KG1 (cell line): ENCODE results near the gene XPOT.
"Not testable (repeated sequence)": the region's sequence is repeated elsewhere in the genome, so short reads cannot be mapped to it uniquely, and the experiment has no call there.

Experiments
- DNase-seq: peaks from one replicate; lab custom pipeline; 2025; lab: John Stamatoyannopoulos, UW

XPOT gene, protein sequence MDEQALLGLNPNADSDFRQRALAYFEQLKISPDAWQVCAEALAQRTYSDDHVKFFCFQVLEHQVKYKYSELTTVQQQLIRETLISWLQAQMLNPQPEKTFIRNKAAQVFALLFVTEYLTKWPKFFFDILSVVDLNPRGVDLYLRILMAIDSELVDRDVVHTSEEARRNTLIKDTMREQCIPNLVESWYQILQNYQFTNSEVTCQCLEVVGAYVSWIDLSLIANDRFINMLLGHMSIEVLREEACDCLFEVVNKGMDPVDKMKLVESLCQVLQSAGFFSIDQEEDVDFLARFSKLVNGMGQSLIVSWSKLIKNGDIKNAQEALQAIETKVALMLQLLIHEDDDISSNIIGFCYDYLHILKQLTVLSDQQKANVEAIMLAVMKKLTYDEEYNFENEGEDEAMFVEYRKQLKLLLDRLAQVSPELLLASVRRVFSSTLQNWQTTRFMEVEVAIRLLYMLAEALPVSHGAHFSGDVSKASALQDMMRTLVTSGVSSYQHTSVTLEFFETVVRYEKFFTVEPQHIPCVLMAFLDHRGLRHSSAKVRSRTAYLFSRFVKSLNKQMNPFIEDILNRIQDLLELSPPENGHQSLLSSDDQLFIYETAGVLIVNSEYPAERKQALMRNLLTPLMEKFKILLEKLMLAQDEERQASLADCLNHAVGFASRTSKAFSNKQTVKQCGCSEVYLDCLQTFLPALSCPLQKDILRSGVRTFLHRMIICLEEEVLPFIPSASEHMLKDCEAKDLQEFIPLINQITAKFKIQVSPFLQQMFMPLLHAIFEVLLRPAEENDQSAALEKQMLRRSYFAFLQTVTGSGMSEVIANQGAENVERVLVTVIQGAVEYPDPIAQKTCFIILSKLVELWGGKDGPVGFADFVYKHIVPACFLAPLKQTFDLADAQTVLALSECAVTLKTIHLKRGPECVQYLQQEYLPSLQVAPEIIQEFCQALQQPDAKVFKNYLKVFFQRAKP

DNA sequence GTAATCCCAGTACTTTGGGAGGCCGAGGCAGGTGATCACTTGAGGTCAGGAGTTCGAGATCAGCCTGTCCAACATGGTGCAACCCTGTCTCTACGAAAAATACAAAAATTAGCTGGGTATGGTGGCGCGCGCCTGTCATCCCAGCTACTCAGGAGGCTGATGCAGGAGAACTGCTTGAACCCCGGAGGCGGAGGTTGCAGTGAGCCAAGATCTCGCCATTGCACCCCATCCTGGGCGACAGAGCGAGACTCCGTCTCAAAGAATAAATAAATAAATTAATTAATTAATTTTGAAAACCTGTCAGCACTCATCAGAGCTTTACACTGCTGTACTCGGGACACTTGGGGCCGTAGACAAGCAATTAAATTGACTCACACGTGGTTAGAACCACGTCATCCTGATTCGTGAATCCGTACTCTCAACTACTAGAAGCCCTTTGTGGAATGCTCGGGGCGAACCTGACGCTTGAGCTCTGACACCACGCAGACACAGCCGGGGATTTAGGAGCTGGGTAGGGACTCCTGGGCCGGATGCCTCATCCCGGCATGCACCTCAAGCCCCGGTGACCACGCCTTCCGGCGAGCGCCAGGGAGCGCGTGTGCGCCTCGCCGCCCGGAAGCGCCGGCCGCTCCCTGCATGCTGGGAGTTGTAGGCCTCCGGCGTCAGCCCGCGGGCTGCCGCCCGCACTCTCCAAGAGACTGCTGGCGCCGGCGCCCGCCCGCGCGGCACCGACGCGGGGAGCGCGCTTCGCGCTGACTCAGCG, at the start of gene XPOT:
Gene XPOT, plus strand, starts transcription at position 686 of the 763 bp plus-strand sequence. CDS start 5,644 bp downstream, outside the sequence.
- DNase-seq = peak; percentile 66

DNA sequence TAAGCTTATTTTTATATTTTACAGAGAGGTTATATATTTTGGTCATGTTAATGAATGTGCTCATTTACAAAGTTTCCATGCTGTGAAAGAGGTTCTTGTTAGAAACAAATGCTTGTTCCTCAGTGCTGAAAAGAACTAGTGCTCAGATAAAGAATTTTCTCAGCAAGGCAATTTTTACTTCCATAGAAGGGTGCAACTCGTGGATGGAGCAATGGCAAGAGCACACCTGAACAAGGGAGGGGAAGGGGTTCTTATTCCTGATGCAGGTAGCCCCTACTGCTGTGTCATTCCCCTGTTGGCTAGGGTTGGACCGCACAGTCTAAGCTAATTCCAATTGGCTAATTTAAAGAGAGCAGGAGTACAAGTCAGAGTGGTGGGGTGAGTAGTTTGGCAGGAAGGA, 48.0 kb upstream of the XPOT start:
- DNase-seq = not testable (repeated sequence)

DNA sequence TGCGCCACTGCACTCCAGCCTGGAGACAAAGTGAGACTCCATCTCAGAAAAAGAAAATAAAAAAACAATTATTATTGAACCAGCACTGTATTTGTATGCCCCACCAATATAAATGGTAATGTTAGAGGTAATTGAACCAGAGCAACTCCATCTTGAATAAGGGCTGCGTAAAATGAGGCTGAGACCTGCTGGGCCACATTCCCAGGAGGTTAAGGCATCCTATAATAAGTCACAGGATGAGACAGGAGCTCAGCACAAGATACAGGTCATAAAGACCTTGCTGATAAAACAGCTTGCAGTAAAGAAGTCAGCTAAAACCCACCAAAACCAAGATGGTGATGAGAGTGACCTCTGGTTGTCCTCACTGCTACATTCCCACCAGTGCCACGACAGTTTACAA, 43.0 kb upstream of the XPOT start:
- not testable (repeated sequence) for DNase-seq

DNA sequence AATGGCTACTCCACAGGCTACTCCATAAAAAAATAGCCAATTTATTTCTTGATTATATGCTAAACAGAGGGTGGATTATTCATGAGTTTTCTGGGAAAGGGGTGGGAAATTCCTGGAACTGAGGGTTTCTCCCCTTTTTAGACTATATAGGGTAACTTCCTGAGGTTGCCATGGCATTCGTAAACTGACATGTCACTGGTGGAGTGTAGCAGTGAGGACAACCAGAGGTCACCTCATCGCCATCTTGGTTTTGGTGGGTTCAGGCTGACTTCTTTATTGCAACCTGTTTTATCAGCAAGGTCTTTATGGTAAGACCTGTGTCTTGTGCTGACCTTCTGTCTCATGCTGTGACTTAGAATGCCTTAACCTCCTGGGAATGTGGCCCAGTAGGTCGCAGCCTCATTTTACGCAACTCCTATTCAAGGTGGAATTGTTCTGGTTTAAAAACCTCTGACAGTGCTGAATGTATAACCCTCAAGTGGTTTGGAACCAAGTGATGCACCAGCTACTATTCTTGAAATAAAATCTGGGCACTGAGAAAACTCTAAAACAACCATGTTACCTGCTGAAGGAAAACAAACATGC, 41.4 kb upstream of the XPOT start:
- DNase-seq = no peak

DNA sequence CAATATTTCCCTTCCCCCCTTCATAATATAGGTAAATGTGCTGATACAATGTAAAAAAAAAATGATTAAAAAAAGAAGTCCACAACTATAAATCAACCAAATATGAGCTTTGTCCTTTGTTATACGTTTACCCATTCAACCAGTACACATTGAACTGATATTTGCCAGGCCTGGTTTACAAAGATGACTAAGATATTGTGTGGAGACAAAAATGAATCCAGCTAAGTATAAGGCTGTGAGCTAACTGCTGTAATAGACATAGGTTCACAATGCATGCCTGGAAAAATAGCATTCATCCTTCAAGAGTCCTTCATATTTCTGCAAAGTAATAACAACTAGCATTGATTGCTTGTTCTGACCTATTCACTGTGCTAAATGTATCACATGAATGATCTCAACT, 20.5 kb upstream of the XPOT start:
- no peak for DNase-seq

DNA sequence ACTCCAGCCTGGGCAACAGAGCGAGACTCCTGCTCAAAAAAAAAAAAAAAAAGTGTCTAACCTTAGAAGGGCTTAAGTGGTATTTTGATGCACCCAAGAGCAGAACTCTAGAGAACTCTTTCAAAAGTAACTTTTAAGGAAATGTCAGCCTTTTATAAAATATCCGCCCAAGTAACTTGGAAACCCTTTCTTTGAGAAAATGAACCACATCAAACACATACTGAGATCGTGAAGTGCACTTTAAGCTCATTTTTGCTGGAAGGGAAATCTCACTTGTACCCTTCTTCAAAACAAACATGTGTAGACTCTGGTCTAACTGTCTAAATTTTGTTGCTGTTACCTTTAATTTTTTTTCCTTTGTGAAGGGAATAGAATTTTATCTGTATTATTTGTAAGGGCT, 19.2 kb upstream of the XPOT start:
- no peak for DNase-seq

DNA sequence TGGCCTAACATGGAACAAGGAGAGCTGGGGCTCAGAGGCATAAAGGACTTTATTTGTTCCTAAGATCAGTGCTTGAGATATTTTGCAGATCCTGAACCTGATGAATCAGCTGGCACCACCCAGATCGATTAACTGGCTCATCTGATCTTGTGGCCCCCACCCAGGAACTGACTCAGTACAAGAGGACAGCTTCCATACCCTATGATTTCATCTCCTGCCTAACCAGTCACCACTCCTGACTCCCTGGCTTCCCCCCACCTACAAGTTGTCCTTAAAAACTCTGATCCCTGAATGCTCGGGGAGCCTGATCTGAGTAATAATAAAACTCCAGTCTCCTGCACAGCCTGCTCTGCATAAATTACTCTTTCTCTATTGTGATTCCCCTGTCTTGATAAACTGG, 18.7 kb upstream of the XPOT start:
- DNase-seq = no peak

DNA sequence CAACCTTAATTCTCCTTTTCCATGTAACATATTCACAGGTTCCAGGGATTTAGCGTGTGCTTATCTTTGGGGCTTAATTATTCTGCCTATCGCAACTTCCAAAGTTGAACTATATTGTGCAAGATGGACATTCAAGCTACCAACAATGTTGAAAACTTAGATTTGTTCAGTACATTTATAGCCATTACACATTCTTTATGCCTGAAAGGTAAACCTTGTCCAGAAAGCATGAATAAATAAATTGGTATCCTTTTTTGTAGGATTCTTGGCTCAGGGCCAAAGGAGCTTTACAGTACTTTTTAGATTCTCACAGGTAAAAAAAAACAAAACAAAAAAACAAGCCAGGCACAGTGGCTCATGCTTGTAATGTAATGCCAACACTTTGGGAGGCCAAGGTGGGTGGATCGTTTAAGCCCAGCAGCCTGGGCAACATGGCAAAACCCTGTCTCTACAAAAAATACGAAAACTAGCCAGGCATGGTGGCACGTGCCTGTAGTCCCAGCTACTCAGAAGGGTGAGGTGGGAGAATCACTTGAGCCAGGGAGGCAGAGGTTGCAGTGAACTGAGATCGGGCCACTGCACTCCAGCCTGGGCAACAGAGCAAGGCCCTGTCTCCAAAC, 16.9 kb upstream of the XPOT start:
- no peak for DNase-seq

DNA sequence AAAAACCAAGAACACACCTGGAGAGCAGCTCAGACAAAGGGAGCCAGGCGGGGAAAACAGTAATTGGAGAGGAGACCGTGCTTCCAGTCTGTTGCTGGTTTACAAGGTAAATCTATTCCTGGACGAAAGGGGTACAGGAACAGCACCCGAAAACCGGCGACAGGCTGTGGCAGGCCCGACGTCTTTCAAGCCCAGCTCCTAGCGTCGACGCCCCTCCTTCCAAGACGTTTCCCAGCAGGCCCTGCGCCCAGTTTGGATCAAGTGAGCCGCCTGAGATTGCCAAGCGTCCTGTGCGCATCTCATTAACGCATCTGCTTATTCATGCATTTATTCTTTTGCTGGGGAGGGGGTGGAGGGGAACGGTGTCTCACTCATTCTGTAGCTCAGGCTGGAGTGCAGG, 15.0 kb upstream of the XPOT start:
- DNase-seq = no peak

DNA sequence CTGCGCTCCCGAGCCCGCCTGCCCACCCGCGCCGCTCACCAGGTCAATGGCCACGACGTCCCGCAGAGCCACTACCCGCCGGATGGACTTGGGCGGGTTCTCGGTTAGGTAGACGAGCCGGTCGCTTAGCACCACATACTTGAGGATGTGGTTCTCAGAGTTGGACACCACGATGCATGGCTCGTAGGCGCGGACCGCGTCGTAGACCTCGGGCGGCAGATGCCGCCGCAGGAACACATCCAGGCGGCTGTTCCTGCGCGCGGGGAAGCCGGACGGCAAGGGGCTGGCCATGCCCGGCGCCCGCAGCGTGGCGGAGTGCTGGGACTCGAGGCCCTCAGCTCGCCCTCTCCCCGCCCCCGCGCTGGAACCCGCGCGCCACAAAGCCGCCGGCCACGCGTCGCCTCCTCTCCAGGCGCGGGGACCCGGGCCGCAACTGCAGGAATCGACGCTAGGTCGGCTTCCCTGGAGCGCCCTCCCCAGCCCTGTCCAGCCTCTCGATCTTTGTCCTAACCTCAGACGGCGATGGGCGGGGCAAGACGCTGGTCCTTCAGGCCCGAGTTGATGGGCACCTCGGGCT, 13.8 kb upstream of the XPOT start, which contains the start of gene C12orf56:
Gene C12orf56, minus strand, starts transcription at position 484 of the 577 bp plus-strand sequence. Its CDS starts 193 bp downstream, at position 291.
- DNase-seq = no peak

DNA sequence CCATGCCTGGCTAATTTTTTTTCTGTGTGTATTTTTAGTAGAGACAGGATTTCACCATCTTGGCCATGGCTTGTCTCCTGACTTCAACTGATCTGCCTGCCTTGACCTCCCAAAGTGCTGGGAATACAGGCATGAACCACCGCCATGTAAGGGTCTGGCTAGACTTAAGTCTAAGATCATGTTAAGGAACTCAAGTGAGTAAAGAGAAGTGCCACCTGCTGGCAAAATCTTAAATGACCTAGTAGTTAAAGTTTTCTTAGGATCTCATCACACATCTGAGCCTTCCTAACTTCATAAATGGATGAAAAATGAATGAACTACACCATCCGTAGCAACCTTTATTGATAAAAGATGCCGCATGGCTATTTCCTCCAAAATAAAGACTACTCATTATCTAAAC, 12.0 kb upstream of the XPOT start:
- no peak for DNase-seq

DNA sequence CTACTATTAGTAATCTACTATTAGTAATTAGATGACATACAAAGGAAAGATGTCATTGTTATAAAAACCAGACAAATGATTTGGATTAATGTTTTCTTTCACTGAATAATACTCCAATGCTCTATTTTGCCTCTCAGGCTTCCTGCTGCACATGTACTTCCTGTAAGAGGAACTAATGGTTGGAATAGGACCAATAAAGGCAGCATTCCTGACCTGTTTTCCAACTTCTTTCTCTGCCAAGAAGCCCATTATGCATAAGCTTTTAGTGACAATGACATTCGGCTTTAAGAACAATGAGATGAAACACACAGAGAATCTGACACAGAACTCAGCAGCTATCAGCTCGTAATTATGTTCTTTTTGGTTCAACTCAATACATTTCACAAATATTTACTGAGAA, 8.5 kb upstream of the XPOT start:
- DNase-seq = no peak

DNA sequence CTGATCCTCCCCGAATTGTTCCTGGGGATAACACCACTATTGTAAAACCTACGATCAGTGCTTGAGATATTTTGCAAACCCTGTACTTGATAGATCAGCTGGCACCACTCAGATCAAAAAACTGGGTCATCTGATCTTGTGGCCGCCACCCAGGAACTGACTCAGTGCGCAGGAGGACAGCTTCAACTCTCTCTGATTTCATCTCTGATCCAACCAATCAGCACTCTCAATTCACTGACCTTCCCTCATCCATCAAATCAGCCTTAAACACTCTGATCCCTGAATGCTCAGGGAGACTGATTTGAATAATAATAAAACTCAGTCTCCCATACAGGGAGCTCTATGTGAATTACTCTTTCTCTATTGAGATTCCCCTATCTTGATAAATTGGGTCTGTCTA, 4.2 kb upstream of the XPOT start:
- no peak for DNase-seq

DNA sequence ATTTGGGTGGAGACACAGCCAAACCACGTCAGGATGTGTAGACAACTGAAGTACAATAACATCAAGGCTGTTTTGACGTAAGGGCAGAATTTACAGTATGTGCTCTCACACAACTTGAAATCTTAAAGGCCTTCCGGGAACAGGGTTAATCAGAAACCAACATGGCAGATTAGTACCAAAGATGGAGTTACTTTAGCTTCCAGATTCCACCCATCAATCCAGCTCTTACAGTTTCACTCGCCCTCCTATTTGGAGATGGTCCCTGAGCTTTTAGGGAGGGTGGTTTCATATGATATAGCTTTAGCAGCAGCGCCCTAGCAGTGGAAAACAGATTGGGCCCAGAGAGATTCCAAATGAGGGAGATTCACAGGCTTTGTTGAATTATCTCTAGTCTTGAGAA, 2.0 kb upstream of the XPOT start:
- no peak for DNase-seq

DNA sequence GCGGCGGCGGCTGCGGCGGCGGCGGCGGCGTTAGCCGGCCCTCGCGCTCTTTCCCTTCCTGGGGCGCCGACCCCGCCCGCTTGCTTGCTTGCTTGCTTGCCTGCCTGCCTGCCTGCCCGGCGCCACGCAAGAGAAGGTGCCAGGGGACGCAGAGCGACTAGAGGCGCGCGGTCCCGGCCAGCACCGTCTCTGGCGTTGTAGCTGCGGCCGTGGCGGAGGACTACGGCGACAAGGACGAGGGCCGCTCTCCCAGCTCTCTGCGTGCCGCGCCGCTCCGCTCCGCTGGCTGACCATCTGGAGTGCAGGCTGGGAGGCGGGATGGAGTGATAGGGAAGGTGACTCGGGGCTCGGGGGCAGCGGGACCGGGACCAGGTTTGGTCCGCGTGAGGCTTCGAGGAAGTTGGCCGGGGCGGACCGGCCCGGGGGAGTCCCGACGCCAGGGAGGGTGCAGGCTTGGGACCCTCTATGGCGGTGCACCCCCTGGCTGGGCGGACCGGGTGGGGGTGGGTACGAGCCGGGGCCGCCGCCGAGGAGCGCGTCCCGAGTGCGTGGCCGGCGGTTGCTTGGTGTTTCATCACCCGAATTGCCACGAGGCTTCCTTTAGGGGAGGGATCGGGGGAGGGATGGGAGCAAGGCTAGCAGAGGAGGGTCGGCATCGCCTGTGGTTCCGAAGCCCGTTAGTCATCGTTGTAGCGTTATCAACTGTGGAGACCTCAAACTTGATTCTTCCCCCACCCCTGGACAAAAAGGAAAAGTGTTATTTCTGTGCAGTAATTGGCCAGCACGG, 471 bp downstream of the XPOT start:
- peak; percentile 16 for DNase-seq

DNA sequence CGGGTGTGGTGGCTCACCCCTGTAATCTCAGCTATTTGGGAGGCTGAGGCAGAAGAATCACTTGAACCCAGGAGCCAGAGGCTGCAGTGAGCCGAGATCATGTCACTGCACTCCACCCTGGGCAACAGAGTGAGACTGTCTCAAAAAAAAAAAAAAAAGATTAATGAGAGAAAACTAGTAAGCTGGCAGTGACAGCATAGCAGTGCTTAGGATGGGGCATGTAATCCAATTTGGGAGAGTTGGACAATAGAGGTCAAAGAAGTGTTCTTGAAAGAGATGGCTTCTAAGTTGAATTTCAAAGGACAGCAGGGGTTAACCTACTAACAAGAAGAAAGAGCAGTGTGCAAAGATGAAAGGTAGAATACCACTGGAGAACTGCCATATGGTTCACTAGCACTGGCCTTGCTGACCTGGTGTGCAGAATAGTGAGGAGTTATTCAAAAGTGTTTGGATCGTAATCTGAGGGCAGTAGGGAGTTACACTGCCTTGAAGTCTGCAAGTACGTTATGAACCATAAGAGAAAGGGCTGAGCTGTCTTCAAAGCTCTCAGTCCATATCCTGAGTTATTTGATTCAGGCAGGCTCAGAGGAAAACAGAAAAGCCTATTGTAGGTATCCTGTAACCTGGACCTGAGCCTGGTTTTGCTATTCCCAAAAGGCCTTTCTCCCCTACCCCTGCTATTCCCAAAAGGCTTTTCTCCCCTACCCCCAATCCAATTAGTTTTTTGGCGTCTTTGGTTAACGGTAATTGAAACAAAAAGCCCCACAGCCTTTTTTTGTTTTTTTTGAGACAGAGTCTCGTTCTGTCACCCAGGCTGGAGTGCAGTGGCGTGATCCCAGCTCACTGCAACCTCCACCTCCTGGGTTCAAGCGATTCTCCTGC, 3.4 kb downstream of the XPOT start:
- no peak for DNase-seq

DNA sequence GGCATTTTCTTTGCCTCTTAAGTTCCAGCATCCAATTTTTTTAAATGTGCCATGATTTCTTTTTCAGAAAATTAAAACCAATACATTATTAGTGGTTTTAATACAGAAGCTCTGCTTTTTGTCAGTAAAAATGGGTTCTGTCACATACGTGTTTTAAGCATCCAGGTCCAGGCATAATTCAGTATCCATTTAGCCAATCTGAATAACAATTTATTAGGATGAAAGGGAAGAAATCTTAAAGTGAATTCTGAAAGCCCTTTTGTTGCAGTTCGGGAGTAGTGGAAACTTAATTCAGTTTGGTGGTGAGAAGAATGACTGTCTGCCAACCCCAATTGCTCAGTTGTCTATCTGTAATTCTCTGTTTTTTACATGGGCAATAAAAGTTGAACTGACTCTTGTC, 7.2 kb downstream of the XPOT start:
- no peak for DNase-seq

DNA sequence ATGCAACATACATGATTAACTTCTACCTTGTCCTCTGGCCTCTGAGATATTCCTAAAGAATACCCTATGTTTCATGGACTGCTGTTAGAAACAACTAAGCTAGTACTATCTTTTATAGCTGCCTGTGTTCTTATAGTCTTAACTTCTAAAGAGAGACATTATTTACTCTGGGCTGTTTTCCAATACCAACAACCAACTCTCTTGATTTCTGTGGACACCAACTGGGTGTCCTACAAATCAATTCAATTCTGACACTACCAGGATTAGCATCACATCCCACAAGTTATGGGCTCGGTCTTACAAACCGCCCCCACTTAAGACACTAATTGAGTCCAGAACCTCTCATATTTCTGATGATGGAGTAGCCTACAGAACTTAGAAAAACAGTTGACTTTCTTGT, 8.3 kb downstream of the XPOT start:
- DNase-seq = no peak

DNA sequence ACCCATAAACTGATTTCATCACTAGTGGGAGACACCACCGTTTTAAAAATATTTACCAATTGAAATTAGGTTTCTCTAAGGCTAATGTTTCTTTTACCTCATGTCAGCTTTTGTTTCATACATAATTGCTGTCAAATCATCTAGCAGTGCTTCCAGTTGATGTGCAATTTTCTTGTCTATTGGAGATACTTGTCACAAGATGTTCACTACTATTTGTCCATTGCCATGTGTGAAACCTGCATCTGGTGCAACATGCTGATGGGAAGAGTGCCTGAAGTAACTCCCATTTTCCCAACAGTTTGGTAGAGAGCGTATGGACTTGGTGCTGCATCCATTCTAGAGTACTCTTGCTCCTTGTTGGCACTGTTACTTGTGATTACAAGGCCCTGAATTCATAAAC, 9.7 kb downstream of the XPOT start:
- DNase-seq = no peak
